Measurements from ENCODE around the gene ATP5F1D. TPM values are rescaled to one million over a fixed set of nuclear protein-coding genes. Genes with fewer than 3 reads are reported as not detected.
A peak's percentile ranks its signal among the peaks of the same experiment; 100 is the strongest.

ATP5F1D gene
- total RNA-seq, 1 donor from 2014 or later, result 140 TPM

DNA sequence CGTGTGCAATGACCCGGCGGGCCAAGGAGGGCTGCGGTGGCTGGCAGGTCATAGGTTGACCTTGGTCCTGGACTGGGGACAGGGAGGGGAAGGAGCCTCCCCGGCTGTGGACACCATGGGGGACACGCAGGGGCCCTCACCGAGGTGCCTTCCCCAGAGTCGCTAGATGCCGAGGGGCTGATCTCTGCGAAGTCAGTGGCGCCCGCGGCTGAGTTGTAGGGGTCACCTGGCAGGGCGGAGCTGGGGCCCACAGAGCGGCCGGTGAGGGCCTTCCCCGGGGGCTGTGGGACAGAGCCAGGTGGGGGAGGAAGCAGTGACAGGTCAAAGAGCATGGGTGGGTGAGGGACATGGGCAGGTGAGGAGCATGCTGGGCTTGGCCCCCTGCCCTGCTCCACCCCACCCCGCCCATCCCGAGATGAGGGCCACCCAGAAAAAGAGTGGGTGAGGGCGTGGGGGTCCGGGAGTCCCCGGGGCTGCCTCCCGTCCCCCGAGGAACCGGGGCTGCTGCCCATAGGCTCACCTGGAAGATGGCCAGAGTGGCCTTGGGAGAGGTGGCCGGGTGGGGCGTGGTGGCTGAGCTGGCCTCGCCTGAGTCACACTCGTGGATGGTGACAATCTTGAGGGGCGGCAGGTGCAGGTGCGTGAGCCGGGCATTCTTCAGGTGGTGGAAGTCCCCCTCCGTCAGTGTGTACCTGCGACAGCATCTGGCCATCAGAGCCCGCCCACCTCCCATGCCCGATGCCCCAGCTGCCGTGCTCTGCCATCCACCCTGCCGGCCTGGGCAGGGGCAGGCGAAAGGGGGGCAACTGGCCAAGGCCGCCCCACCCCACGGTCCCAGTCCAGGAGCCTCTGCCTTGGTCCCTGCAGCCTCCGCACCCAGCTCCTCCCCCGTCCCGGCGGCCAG, 7.2 kb upstream of the ATP5F1D start:
- Mint-ChIP-seq H3K4me1 (peaks cover 13% of the 10 kb centered on the region), H3K27ac (ENCODE audit: unreplicated experiment) (no peak overlapping the region), H3K36me3 (ENCODE audit: low read depth) (no peaks in the 10 kb centered on the region), H3K4me3 (peak overlapping the region; percentile 62), H3K9me3 (no peaks in the 10 kb centered on the region), H3K27me3 (ENCODE audit: low read depth) (no peaks in the 10 kb centered on the region)
- no peak for DNase-seq (ENCODE audit: low read depth, low spot score)
- TF ChIP-seq, protein P1, sequence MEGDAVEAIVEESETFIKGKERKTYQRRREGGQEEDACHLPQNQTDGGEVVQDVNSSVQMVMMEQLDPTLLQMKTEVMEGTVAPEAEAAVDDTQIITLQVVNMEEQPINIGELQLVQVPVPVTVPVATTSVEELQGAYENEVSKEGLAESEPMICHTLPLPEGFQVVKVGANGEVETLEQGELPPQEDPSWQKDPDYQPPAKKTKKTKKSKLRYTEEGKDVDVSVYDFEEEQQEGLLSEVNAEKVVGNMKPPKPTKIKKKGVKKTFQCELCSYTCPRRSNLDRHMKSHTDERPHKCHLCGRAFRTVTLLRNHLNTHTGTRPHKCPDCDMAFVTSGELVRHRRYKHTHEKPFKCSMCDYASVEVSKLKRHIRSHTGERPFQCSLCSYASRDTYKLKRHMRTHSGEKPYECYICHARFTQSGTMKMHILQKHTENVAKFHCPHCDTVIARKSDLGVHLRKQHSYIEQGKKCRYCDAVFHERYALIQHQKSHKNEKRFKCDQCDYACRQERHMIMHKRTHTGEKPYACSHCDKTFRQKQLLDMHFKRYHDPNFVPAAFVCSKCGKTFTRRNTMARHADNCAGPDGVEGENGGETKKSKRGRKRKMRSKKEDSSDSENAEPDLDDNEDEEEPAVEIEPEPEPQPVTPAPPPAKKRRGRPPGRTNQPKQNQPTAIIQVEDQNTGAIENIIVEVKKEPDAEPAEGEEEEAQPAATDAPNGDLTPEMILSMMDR (conservative IDR thresholded peaks at IDR 0.05), result no peak

DNA sequence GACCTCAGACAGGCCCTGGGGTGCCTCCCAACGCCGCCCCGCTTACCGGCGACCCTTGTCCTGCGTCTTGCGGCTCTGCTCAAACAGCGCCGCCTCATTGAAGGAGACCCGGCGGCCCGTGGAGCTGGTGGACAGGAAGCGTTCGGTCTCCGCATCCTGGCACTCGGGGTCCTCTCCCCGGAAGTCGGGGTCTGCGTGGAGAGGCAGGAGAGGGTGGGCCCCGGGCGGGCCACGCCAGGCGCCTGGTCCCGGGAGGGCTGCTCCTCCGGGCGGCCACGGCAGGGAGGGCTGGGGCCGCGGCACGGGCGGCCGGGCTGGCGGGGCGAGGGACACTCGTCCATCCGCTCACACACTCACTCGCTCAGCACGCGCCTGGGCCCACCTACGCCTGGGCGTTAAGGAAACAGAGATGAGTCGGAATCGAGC, 6.6 kb upstream of the ATP5F1D start:
- H3K9me3 Mint-ChIP-seq, result no peaks in the 10 kb centered on the region
- H3K27me3 Mint-ChIP-seq (ENCODE audit: low read depth), result no peaks in the 10 kb centered on the region
- peaks cover 15% of the 10 kb centered on the region for H3K4me1 Mint-ChIP-seq
- H3K27ac Mint-ChIP-seq (ENCODE audit: unreplicated experiment), result no peak overlapping the region
- H3K36me3 Mint-ChIP-seq (ENCODE audit: low read depth), result no peaks in the 10 kb centered on the region
- H3K4me3 Mint-ChIP-seq, result no peak overlapping the region
- TF ChIP-seq, protein P1 (conservative IDR thresholded peaks at IDR 0.05), result no peak
- DNase-seq (ENCODE audit: low read depth, low spot score), result no peak

DNA sequence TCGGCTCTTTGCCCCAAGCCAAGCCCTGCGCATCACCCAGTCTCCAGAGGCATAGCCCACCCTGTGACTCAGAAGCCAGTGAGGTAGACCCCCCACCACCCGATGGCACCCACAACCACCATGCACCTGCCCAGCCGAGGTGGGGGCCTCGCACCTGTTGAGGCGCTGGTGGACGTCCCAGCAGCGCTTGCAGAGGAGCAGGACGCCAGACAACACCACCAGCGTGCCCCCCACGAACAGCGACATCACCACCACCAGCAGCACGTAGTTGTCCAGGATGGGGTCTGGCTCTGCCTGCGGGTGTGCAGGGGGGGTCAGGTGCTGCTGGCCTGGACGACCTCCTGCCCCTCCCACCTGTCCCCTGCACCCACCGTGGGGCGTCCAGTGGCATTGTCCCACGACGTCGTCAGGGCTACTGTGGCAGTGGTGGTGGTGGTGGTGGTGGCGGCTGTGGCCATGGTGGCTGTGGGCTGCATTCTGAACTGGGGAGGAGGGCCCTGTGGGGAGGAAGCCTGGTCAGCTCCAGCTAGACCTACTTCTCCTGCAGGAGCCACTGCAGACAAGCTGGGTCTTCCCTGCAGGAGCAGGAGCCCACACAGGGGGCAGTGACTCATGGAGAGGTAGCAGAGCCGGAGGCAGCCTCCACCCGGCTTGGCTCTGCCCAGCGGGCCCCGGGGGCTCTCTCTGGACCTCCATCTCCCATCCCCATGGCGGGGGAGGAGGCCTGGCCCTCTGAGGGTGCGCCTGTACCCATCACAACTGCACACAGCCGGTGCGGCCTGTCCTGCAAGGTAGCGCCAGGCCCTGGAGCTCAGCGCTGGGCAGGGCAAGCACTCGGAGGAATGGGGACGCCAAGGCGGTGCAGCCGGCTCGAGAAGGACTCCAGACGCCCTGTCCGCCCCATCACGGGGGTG, 5.7 kb upstream of the ATP5F1D start:
- H3K27me3 Mint-ChIP-seq (ENCODE audit: low read depth), result no peaks in the 10 kb centered on the region
- H3K4me1 Mint-ChIP-seq, result peaks cover 15% of the 10 kb centered on the region
- DNase-seq (ENCODE audit: low read depth, low spot score), result no peak
- no peak overlapping the region for H3K27ac Mint-ChIP-seq (ENCODE audit: unreplicated experiment)
- TF ChIP-seq, protein P1 (conservative IDR thresholded peaks at IDR 0.05), result no peak
- no peaks in the 10 kb centered on the region for H3K36me3 Mint-ChIP-seq (ENCODE audit: low read depth)
- H3K9me3 Mint-ChIP-seq, result no peaks in the 10 kb centered on the region
- H3K4me3 Mint-ChIP-seq, result peak overlapping the region; percentile 38

DNA sequence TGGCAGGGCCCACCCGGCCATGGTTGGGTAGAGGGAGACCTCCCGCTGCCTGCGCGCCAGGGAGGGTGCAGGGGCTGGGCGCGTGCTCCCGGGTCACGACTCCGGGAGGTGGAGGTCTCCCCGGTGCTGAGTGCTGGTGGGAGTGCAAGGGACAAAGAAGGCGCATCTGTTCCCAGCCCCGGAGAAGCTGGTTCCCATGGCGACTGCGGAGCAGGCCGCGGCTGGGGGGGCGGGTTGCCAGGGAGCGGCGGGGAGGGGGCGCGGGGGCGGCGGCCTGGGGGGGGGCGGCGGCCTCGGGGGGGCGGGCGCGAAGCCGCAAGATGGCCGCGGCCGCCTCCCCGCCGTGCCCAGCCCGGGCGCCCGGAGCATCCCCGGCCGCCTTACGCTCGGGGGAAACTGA, 5.0 kb upstream of the ATP5F1D start:
- H3K36me3 Mint-ChIP-seq (ENCODE audit: low read depth), result no peaks in the 10 kb centered on the region
- no peak for DNase-seq (ENCODE audit: low read depth, low spot score)
- H3K27ac Mint-ChIP-seq (ENCODE audit: unreplicated experiment), result no peak overlapping the region

More for the DNA sequence above, 5.0 kb upstream of the ATP5F1D start:
- TF ChIP-seq, protein P1 (conservative IDR thresholded peaks at IDR 0.05), result no peak
- peak overlapping the region; percentile 38 for H3K4me3 Mint-ChIP-seq
- no peaks in the 10 kb centered on the region for H3K9me3 Mint-ChIP-seq
- H3K27me3 Mint-ChIP-seq (ENCODE audit: low read depth), result no peaks in the 10 kb centered on the region
- H3K4me1 Mint-ChIP-seq, result peaks cover 19% of the 10 kb centered on the region

Data from neural crest cell (in vitro differentiated cells).